IMR-90 (cell line): ENCODE measurements around the gene HDAC10. TPM values are rescaled to one million over a fixed set of nuclear protein-coding genes. Genes with fewer than 3 reads are reported as not detected.

Experiments
- ATAC-seq: fragments of 200-7000 bp; cut with Tn5 transposase; 2 replicates; pipeline ENCODE4 v1.9.1; 2020; ENCODE audit warnings: low read depth, mild to moderate bottlenecking, moderate library complexity
- BruUV-seq: library from RNA; stranded (reverse); fragments of 400-500 nt; replicated peaks from 2 replicates; lab custom pipeline; 2021; lab: Mats Ljungman, UMichigan
- CTCF ChIA-PET: fragments of 300-600 bp; formaldehyde crosslinking; extraction: SDS; loops from one replicate; lab custom pipeline; 2021; ENCODE audit warnings: antibody characterized with exemption; lab: Yijun Ruan, JAX
- POLR2A ChIA-PET: fragments of 300-600 bp; sonication (Branson Sonifier 250); formaldehyde crosslinking; loops from one replicate; lab custom pipeline; 2022; ENCODE audit warnings: antibody characterized with exemption; ENCODE audit not compliant: unreplicated experiment; lab: Charles Lee
- DNase-seq: peaks from one replicate; pipeline ENCODE4 v3.0.0; 2013
- H2AFZ ChIP-seq: replicated peaks from 2 replicates; pipeline ENCODE3; 2013; ENCODE audit warnings: low read length, mild to moderate bottlenecking; ENCODE audit not compliant: poor library complexity
- H2AK5ac ChIP-seq: 2 replicates; pipeline ENCODE4 v1.6.1; 2013; ENCODE audit warnings: low read depth, low read length, inconsistent platforms
- H2AK9ac ChIP-seq: replicated peaks from 2 replicates; pipeline ENCODE3; 2013; ENCODE audit warnings: mild to moderate bottlenecking, low read depth, low read length, moderate library complexity; ENCODE audit not compliant: poor library complexity
- H2BK120ac ChIP-seq: 2 replicates; pipeline ENCODE4 v1.6.1; 2013; ENCODE audit warnings: low read depth, low read length, inconsistent platforms
- H2BK15ac ChIP-seq: 3 replicates; pipeline ENCODE4 v1.6.1; 2013; ENCODE audit warnings: low read depth, low read length, inconsistent platforms
- H2BK20ac ChIP-seq: 2 replicates; pipeline ENCODE4 v1.6.1; 2013; ENCODE audit warnings: low read depth, mild to moderate bottlenecking, inconsistent platforms, low read length, moderate library complexity
- H2BK5ac ChIP-seq: 2 replicates; pipeline ENCODE4 v1.6.1; 2013; ENCODE audit warnings: mild to moderate bottlenecking, low read depth, low read length, inconsistent platforms; ENCODE audit not compliant: poor library complexity, severe bottlenecking
- H3K14ac ChIP-seq: replicated peaks from 2 replicates; pipeline ENCODE4 v1.6.1; 2013; ENCODE audit warnings: low read depth, low read length, inconsistent platforms
- H3K18ac ChIP-seq: 2 replicates; pipeline ENCODE4 v1.6.1; 2013; ENCODE audit warnings: low read depth, low read length, control low read depth
- H3K23ac ChIP-seq: 2 replicates; pipeline ENCODE4 v1.6.1; 2013; ENCODE audit warnings: low read depth, low read length, inconsistent platforms
- H3K27ac ChIP-seq: 2 replicates; pipeline ENCODE4 v1.5.1; 2013; ENCODE audit warnings: mild to moderate bottlenecking, control low read depth, low read length; ENCODE audit not compliant: insufficient read depth
- H3K27me3 ChIP-seq: 2 replicates; pipeline ENCODE4 v1.6.1; 2013; ENCODE audit warnings: low read length; ENCODE audit not compliant: control insufficient read depth, insufficient read depth
- H3K36me3 ChIP-seq: 2 replicates; pipeline ENCODE4 v1.6.1; 2013; ENCODE audit warnings: low read length, mixed read lengths; ENCODE audit not compliant: control insufficient read depth, insufficient read depth
- H3K4ac ChIP-seq: 2 replicates; pipeline ENCODE4 v1.6.1; 2013; ENCODE audit warnings: low read depth, low read length, inconsistent platforms
- H3K4me1 ChIP-seq: 2 replicates; pipeline ENCODE4 v1.6.1; 2013; ENCODE audit warnings: low read length, mixed read lengths; ENCODE audit not compliant: control insufficient read depth, insufficient read depth
- H3K4me2 ChIP-seq: 2 replicates; pipeline ENCODE4 v1.6.1; 2013; ENCODE audit warnings: low read depth, mild to moderate bottlenecking, control low read depth, low read length, moderate library complexity
- H3K4me3 ChIP-seq: 2 replicates; pipeline ENCODE4 v1.5.1; 2013; ENCODE audit warnings: low read depth, mild to moderate bottlenecking, control low read depth, low read length, moderate library complexity; ENCODE audit not compliant: insufficient read depth
- H3K56ac ChIP-seq: 2 replicates; pipeline ENCODE4 v1.6.1; 2013; ENCODE audit warnings: low read length, inconsistent platforms; ENCODE audit not compliant: insufficient read depth; ENCODE audit errors: extremely low read depth
- H3K79me1 ChIP-seq, 2 experiments: 2 replicates each; pipeline ENCODE4 v1.6.1; 2013; ENCODE audit warnings: low read length in 2 of 2, inconsistent platforms in 1 of 2, low read depth in 1 of 2
- H3K9ac ChIP-seq: 2 replicates; pipeline ENCODE4 v1.6.1; 2013; ENCODE audit warnings: low read depth, low read length, control low read depth
- H3K9me1 ChIP-seq: 2 replicates; pipeline ENCODE4 v1.6.1; 2013; ENCODE audit warnings: low read length, inconsistent platforms; ENCODE audit not compliant: insufficient read depth
- H3K9me3 ChIP-seq: 2 replicates; pipeline ENCODE4 v1.6.1; 2013; ENCODE audit warnings: low read length; ENCODE audit not compliant: control insufficient read depth, insufficient read depth
- H4K20me1 ChIP-seq: 2 replicates; pipeline ENCODE4 v1.6.1; 2013; ENCODE audit warnings: low read length, inconsistent platforms; ENCODE audit not compliant: insufficient read depth
- H4K5ac ChIP-seq: 2 replicates; pipeline ENCODE4 v1.6.1; 2013; ENCODE audit warnings: mild to moderate bottlenecking, low read depth, low read length, control low read depth
- H4K8ac ChIP-seq, 2 experiments: 2 replicates each; pipeline ENCODE4 v1.6.1; 2013; ENCODE audit warnings: low read depth in 2 of 2, low read length in 2 of 2, control low read depth in 1 of 2, inconsistent platforms in 1 of 2
- H4K91ac ChIP-seq: 2 replicates; pipeline ENCODE4 v1.6.1; 2013; ENCODE audit warnings: low read depth, low read length, inconsistent platforms; ENCODE audit not compliant: insufficient read depth
- BHLHE40 ChIP-seq: fragments of 150-350 bp; IDR thresholded peaks from 2 replicates; pipeline ENCODE4 v1.6.1; 2016; ENCODE audit warnings: mild to moderate bottlenecking, low read depth, low read length
- CEBPB ChIP-seq: IDR thresholded peaks from 2 replicates; pipeline ENCODE4 v1.6.1; 2012; ENCODE audit warnings: low read depth, low read length, improper control_type of control experiment
- CHD1 ChIP-seq: IDR thresholded peaks from 2 replicates; pipeline ENCODE4 v1.6.1; 2012; ENCODE audit warnings: low read depth, low read length, improper control_type of control experiment
- ELK1 ChIP-seq: fragments of 150-350 bp; IDR thresholded peaks from 2 replicates; pipeline ENCODE4 v1.6.1; 2016; ENCODE audit warnings: low read depth, mild to moderate bottlenecking, low read length, moderate library complexity, borderline replicate concordance
- FOS ChIP-seq: fragments of 150-350 bp; IDR thresholded peaks from 2 replicates; pipeline ENCODE4 v1.6.1; 2016; ENCODE audit warnings: low read depth, low read length
- MAFK ChIP-seq: IDR thresholded peaks from 2 replicates; pipeline ENCODE4 v1.6.1; 2012; ENCODE audit warnings: low read depth, low read length, improper control_type of control experiment
- MXI1 ChIP-seq: IDR thresholded peaks from 2 replicates; pipeline ENCODE4 v1.6.1; 2012; ENCODE audit warnings: low read depth, mild to moderate bottlenecking, low read length, moderate library complexity, borderline replicate concordance
- NFE2L2 ChIP-seq: fragments of 150-350 bp; IDR thresholded peaks from 2 replicates; pipeline ENCODE4 v1.6.1; 2016; ENCODE audit warnings: low read depth, mild to moderate bottlenecking, low read length
- POLR2A ChIP-seq: IDR thresholded peaks from 2 replicates; pipeline ENCODE4 v1.6.1; 2012; ENCODE audit warnings: mild to moderate bottlenecking, low read depth, low read length
- RAD21 ChIP-seq: IDR thresholded peaks from 2 replicates; pipeline ENCODE4 v1.6.1; 2012; ENCODE audit warnings: low read length, improper control_type of control experiment
- RCOR1 ChIP-seq: IDR thresholded peaks from 2 replicates; pipeline ENCODE4 v1.6.1; 2012; ENCODE audit warnings: mild to moderate bottlenecking, low read length, improper control_type of control experiment; ENCODE audit not compliant: insufficient replicate concordance
- RFX5 ChIP-seq: IDR thresholded peaks from 2 replicates; pipeline ENCODE4 v1.8.0; 2012; ENCODE audit warnings: low read depth, mild to moderate bottlenecking, low read length, moderate library complexity
- SMC3 ChIP-seq: fragments of 150-350 bp; IDR thresholded peaks from 2 replicates; pipeline ENCODE4 v1.6.1; 2016; ENCODE audit warnings: low read depth, mild to moderate bottlenecking, antibody characterized with exemption, low read length, moderate library complexity
- USF2 ChIP-seq: fragments of 150-350 bp; IDR thresholded peaks from 2 replicates; pipeline ENCODE4 v1.6.1; 2017; ENCODE audit warnings: mild to moderate bottlenecking, antibody characterized with exemption, low read length, low read depth
- WGBS, 2 experiments: methylation state at CpG; one replicate each; pipeline versions ENCODE4 v1.1.5 to v1.1.7; 2013; ENCODE audit warnings: missing lambda C conversion rate in 2 of 2; ENCODE audit not compliant: insufficient read length in 1 of 2; ENCODE audit errors: extremely low coverage in 2 of 2; 5-methylcytosine and 5-hydroxymethylcytosine counted together
- dilution Hi-C: fragments of 300-500 bp; cut with HindIII; formaldehyde crosslinking; loops from one replicate; pipeline ENCODE4 v1.14.3; 2018; ENCODE audit warnings: low sequenced_read_pairs; ENCODE audit not compliant: unreplicated experiment
- in situ Hi-C: fragments of 300-500 bp; cut with MboI; formaldehyde crosslinking; loops from 3 replicates; pipeline ENCODE4 v1.14.3; 2019; ENCODE audit warnings: low sequenced_read_pairs, inconsistent platforms, mixed read lengths
- intact Hi-C: fragments of 100-400 bp; cut with micrococcal nuclease; formaldehyde crosslinking; loops from 2 replicates; pipeline ENCODE4 v1.10.0; 2022
- polyA plus RNA-seq, 3 experiments: library from polyadenylated mRNA; depleted of rRNA; stranded (reverse); fragments of >200 nt; gene quantifications; 2 replicates each; pipeline ENCODE4 v1.2.3, GENCODE V29; 2012; ENCODE audit warnings: low replicate concordance in 1 of 3
- total RNA-seq: library from RNA; depleted of rRNA; stranded (reverse); fragments of >200 nt; gene quantifications from 2 replicates; pipeline ENCODE4 v1.2.3, GENCODE V29; 2012

HDAC10 gene
- total and polyA plus RNA-seq, 2 of the 4 experiments (the other 2 are of a cell fraction), result 3.9 to 35.7 TPM

GRCh38 chr22:50197856-50198623 lies 53.0 kb downstream of the HDAC10 start (continued):
- TF ChIP-seq MAFK, result no peak

- Histone ChIP-seq H3K9ac (no peak overlapping the region), H4K20me1 (peaks cover 16% of the 10 kb centered on the region), H3K36me3 (peaks cover 34% of the 10 kb centered on the region), H2AK9ac (peak overlapping the region; percentile 28), H3K9me1 (0 out of 2 replicates have a peak, but pooled peaks cover 2% of the 10 kb centered on the region), H3K79me1 (peaks cover 14 to 32% of the 10 kb centered on the region in 2 experiments), H2BK20ac (no peak overlapping the region), H4K5ac (no peak overlapping the region), H3K27me3 (no peaks in the 10 kb centered on the region), H2BK5ac (no peak overlapping the region), H3K9me3 (no peaks in the 10 kb centered on the region), H4K8ac (no peak overlapping the region), H3K27ac (no peak overlapping the region), H2AFZ (no peak overlapping the region), H3K4me2 (no peak overlapping the region), H2BK15ac (no peak overlapping the region), H4K91ac (no peak overlapping the region), H3K56ac (no peak overlapping the region), H3K18ac (no peak overlapping the region), H3K4ac (no peak overlapping the region), H3K23ac (no peak overlapping the region), H3K4me3 (no peak overlapping the region), H2BK120ac (no peak overlapping the region), H2AK5ac (no peak overlapping the region), H3K4me1 (peaks cover 2% of the 10 kb centered on the region; the same call in 1 of the 2 replicates), H3K14ac (no peak overlapping the region)
- intact Hi-C loops, result no loop called here
- ATAC-seq (no peak), DNase-seq (no peak)
- in situ Hi-C loops, result no loop called here
- dilution Hi-C loops, result no loop called here
- CTCF ChIA-PET, result no interaction called here
- POLR2A ChIA-PET, result interaction anchor here (0.6 kb wide), 1 partner anchor 20 kb away, joined by 3 read pairs; no protein-coding TSS in a partner anchor
- WGBS, 2 experiments, result 78% methylated on average over 10 of the region's 23 CpGs; no CpG with 5 or more reads in 1 of the 2 experiments
- BruUV-seq, result no TSS peak
- no peak for TF ChIP-seq ELK1
- TF ChIP-seq POLR2A, result no peak
- TF ChIP-seq MXI1, result no peak
- no peak for TF ChIP-seq RAD21
- no peak for TF ChIP-seq USF2
- no peak for TF ChIP-seq NFE2L2
- no peak for TF ChIP-seq SMC3
- no peak for TF ChIP-seq CHD1
- no peak for TF ChIP-seq FOS
- no peak for TF ChIP-seq MAFK
- no peak for TF ChIP-seq CEBPB
- no peak for TF ChIP-seq RCOR1
- no peak for TF ChIP-seq BHLHE40
- TF ChIP-seq RFX5, result no peak
These were observed 53.9 kb downstream of the HDAC10 start for GRCh38 chr22:50197000-50197800.
